UCSD-AML1 (cell line): ENCODE data around the gene OGFR.

Source experiments
- DNase-seq: peaks from one replicate; lab custom pipeline; 2025; ENCODE audit not compliant: unreplicated experiment; lab: John Stamatoyannopoulos, UW

The OGFR gene

DNA sequence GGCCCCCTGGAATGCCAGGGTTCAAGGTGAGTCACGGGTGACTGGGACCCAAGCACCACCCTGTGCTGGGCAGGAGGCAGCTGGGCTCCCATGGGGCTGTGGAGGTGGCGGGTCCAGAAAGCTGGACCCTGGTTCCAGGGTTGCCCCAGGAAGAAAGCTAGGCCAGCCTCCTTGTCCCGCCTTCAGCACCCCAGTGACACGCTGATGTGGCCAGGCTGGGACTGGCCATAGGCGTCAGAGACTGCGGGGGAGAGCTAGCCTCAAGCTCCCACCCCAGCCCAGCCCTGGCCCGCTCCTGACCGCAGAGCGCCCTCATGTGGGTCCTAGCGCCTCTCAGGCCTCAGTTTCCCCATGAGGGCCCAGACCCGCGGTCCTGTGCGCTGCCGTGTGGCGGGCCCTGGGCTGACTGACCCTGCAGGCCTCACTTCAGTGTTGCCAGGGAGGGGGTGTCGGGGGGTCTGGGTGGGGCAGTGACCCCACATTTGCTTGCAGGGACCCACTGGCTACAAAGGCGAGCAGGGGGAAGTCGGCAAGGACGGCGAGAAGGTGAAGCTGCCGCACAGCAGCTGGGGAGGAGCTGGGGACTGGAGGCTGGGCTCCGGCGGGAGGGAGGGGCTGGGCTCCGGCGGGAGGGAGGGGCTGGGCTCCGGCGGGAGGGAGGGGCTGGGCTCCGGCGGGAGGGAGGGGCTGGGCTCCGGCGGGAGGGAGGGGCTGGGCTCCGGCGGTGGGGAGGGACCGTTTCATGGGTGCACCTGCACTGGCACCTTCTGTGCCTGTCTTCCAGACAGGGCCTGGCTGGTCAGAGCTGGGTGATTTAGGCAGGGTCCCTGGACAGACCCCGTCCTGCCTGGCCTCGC is 20.1 kb downstream of the OGFR start:
- DNase-seq, result peak; percentile 35

DNA sequence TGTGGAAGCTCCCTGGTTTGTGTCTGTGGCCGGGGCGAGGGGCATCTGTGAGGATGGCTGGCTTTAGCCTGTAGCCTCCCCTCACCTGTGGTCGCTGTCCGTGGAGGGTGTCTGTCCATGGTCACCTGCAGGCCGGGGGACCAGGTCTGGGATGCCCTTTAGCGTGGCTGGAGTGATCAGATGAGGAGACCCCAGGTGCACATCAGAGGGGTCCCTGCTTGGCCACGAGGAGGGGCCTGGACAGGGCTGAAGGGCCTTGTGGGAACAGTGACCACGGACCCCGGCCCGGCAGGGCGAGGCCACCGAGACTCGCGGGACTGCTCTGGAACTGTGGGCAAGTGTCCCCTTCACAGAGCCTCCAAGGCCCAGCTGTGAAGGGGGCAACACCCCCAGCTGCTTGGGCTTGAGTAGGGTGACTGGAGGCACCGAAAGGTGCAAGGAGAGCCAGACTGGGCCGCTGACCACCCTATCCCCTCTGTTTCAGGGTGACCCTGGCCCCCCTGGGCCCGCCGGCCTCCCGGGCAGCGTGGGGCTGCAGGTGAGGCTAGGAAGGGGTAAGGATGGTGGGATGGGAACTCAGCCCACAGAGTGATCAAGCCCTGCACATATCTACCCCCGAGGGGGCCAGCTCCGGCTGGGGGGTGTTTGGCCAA is 20.8 kb downstream of the OGFR start:
- no peak for DNase-seq

DNA sequence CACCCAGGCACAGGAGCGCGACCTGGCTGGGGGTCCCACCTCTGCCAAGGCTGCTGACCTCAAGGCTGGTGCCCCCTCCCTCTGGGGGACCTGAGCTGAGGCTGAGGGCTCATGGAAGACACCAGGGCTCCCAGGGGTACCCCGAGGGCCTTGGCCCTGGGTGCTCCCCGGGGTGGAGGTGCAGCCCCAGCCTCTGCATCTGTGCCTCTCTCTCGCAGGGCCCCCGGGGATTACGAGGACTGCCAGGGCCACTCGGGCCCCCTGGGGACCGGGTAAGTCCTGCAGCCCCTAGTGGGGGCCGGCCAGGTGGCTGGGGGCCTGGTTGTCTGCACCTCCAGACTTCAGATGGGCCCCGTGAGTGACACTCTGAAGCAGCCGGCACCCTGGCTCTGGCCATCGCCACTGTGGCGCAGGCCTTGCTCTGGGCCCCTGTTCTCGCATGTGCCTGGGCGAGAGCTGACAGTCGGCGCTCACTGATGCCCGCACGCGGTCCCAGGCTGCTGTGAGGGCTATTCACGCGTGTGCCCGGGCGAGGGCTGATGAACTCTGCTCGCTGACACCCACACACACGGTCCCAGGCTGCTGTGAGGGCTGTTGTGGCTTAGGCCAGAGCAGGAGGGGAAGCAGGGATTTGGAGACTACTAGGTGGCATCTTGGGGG is 21.5 kb downstream of the OGFR start:
- DNase-seq, result no peak

DNA sequence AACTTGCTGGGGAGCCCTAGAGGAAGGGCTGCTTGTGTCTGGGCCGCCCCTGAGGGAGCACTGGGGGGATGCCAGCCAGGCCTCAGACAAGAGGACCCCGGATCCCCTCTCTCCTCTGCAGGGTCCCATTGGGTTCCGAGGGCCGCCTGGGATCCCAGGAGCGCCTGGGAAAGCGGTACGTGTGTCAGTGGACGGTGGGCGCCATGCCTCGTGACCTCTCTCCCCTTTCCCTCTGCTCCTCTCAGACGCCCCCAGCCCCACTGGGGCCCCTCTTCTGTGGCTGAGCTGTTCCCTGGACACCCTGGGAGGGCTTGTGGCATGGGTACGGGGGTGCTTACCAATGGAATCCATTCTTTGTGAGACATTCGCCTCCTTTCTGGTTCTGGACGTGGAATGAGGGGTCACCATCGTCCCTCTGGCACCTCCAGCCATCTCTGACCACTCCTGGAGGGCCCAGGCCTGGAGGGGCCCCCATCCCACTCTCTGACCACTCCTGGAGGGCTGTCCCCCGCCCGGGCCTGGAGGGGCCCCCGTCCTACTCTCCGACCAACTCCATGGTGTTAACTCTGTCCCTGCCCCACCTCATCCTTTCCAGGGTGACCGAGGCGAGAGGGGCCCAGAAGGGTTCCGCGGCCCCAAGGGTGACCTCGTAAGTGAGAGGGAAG is 22.1 kb downstream of the OGFR start:
- DNase-seq, result no peak

DNA sequence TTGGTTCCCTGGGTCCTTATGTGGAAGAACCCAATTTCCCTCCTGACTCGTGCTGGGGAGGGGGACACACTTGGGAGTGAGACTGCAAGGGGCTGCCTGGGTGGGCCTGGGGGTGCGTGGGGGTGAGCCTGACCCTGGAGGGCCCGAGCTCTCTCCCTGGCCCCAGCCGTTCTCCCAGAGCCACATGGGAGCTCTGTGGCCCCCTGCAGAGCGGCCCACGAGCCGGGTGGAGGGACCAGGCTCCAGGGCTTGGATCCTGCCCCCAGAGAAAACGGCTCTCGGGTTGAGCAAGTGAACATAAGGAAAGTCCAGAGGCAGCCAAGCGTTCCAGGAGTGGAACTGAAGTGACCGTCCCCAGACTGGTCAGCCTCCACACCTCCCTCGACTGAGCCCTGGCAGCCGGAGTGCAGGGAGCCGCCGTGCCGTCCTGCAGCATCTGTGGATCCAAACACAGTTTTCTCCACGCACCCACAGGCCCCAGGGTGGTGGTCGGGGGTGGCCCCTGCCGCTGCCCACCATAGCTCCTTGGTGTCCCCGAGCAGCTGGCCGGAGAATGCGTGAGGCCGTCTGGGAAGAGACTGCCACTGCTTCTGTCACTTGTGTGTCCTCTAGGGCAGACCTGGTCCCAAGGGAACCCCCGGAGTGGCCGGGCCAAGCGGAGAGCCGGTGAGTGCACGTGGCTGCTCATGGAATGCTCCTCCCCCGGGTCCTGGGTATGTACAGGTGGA is 22.8 kb downstream of the OGFR start:
- no peak for DNase-seq

DNA sequence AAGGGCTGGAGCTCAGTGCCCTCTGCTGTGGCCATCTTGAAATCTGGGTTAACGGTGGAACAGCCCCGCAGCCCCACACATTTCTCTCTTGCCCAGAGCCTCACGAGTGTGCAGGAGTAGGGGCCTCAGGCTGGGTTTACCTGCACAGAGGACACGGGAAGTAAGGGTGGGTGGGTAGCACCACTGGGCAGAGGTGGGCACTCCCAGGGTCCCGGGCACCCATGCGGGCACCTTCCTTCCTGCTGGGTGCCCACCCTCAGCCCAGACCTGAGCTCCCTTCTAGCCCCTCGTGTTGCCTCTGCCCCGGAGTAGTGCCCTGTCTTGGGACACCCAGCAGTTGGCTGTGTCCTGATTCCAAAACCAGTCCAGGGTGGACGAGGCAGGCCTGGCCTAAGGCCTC is 23.4 kb downstream of the OGFR start:
- no peak for DNase-seq

DNA sequence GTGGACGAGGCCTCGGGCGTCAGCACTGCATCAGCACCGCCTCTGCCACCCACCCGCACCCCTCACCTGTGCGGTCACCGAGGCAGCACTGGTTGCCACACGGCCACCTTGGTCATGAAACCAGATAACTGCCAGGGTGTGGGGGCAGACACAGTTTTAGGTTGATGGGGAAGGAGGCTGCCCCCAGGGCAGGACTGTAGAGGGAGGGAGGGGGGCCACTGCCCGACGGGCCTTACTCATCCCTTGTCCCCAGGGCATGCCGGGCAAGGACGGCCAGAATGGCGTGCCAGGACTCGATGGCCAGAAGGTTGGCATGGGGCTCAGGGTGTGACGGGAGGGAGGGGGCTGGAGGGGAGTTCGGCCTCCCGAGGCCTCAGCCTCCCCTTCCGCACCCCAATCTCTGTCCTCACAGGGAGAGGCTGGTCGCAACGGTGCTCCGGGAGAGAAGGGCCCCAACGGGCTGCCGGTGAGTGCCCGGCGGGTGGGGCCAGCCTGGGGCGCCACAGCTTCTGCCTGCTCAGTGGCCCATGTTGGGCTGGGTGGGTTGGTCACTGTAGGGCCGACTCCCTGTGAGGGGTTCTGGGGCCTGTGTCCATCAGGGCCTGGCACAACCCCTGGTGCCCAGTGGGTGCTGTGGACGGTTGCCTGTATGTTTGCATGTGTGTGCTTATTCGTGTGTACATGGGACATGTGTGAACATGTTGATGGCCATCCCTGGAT is 24.0 kb downstream of the OGFR start:
- DNase-seq, result no peak

DNA sequence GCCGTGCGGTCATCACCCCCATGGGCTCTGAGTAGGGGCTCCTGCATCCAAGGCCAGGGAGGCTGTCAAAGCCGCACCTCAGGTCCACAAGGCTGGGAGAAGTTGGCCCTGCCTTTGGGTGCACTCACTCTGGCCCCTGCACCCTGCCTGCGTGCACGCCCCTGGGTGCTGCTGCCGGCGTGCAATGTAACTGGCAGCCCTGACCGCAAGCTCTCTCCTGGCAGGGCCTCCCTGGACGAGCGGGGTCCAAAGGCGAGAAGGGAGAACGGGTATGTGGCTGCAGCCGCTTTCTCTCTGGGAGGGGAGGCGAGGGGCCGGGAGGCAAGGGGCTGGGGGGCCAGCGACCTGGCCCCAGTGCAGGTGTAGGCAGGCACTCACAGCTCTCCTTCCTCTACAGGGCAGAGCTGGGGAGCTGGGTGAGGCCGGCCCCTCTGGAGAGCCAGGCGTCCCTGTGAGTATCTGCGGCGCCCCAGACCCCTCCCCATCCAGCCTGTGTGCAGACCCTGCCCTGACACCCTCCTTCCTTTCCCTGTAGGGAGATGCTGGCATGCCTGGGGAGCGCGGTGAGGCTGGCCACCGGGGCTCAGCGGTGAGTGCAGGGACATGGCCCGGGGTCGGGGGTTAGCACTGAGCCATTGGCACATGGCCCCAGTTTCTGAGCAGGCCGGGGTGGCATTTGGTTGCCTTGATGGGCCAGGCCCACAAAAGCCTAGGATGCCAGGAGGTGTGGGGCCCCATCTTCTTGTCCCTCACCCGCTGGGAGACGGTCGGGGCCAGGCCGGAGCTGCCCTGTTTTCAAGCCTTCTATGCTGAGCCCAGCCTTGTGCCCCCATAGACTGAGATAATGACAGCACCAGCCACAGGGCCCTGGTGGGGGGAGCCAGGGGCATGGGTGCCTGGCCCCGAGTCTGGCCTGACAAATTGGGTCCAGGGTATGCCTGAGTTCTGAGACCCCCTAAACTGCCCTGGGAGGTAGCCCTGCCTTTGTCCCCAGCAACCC is 24.9 kb downstream of the OGFR start:
- no peak for DNase-seq

DNA sequence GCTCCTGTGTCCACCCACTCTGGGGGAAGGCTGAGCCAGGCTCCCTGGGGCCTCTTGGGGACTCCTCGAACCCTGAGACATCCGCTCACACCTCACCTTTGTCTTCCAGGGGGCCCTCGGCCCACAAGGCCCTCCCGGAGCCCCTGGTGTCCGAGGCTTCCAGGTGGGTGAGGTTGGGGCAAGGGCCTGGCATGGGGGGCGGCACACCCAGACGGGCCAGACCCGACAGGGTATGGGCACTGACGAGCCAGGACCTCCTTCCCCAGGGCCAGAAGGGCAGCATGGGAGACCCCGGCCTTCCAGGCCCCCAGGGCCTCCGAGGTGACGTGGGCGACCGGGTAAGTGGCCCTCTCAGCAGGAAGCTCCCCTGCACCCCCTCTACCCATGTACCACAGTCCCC is 25.6 kb downstream of the OGFR start:
- DNase-seq, result no peak

DNA sequence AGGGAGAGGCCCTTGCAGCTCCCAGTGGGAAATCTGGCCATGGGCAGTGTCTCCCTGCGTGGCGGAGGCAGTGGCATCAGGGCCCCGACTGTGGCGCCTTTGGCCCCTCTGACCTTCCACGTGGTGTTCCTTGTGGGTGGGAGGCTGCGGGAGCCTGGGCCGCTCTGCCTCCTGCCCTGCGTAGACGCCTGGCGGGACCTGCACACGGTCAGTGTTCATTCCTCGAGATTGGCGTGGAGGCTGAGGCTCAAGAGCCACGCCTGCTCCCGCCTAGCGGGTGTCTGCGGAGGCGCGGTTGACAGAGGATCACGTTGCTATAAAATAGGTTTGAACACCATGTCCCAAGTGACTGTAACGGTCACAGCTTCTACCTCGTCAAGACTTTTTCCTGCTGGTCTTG is 26.2 kb downstream of the OGFR start:
- DNase-seq, result no peak

DNA sequence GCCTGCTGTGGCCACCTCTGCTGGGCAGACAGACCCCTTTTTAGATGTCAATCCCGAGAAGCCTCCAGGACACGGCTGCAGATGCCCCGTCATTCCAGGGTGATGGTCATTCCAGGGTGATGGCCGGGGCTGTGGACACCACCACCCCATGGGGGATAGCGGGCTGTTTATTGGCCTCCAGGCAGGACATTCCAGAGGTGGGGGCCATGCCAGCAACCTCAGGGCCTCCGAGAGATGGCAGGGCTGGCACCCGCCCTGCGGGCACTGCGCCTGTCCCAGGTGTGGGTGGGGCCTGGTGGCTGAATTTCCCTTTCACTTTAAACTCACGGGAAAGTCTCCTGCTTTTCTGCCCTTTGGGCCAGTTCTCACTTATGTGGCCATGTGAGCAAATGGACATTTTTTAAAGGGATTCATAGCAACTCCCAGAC is 26.7 kb downstream of the OGFR start:
- DNase-seq, result no peak

DNA sequence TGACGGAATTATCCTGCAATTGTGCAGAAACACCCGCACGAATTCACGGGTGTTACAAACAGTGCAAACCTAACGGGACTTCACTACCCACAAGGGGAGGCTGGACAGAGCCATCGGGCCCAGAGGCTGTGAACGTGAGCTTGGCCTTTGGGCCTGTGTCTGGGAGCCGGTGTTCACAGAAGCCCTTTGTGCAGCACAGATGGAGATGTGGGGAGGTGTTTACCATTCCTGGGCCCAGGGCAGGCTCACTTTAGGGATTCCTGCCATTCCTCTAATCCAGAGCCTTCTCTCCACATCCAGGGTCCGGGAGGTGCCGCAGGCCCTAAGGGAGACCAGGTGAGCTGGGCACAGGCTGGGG is 27.2 kb downstream of the OGFR start:
- DNase-seq, result no peak

DNA sequence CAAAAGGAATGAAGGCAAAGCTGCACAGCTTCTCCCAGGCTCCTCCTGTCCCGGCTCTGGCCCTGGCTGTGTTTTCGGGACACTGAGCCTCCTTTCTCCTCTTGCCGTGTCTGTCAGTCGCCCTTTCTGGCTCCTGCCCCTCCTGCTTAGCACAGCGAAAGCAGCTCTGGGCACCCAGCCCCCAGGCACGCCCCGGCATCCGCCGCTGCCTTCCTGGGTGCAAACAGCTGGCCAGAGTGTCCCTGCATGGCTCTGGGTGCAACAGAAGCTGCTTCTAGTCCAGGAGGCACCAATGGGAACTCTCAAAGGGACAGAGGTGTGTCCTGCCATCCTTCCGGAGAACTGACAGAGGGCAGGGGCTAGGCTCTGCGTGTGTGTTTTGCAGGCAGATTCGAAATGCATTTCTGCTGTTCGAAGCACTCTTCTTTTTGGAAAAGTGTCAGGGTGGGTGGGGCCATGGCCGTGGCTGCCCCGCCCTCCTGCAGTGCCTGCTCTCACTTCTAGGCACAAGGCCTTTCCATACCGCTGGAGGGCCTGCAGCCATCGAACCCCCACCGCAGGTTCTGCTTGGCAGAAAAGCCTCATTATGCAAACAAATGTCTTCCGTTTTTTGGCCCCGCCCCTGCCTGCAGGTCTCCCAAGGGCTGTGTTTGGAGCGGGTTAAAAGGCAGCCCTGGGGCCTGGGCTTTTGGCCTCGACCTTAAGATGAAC is 27.7 kb downstream of the OGFR start:
- peak; percentile 80 for DNase-seq

DNA sequence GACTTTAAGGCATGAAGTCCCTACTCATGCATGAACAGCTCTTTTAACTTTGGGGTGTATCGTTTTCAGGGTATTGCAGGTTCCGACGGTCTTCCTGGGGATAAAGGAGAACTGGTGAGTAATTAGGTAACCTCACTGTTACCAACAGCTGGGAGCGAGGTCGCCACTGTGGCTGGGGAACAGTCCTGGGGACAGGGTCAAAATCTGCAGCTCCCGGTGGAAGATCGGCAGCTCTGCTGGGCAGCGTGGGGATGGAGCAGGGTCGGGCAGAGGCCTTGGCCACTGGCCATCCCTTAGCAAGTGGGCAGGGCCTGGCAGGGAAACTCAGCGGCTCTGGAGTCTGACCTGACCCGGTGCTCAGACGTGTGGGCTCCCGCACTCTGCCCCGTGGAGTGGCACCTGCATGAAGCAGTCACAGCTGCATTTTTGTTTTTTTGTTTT is 28.3 kb downstream of the OGFR start:
- DNase-seq, result no peak

DNA sequence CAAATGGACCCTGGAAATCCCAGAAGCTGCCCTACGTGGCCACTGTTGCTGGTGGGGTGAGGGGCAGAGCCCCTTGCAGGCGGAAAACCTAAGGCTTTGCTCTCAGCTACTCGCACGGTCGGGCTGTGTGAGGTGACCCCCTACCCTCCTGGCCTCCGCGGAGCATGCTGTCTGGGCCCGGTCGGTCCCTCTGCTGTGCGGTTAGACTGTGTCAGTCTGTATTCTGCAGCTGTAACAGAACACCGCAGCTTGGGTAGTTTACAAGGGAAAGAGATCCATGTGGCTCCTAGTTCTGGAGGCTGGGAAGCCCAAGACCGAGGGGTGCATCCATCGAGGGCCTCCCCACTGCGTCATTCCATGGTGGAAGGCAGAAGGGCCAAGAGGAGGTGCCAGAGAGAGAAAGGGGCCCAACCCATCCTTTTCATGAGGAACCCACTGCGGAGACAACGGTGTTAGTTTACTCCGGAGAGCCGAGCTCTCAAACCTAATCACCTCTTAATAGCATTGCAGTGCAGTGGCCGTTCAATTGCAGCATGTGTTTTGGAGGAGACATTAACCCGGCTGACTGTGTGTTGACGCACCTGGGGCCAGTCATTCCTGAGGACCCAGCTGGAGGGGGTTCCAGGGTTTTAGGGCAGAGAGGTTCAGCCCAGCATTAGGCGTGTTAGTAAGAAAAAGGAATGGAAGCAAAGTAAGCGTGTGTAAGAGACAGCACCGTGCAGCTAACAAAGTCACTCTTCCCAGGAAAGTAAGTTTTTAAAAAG is 30.5 kb downstream of the OGFR start:
- DNase-seq, result no peak

DNA sequence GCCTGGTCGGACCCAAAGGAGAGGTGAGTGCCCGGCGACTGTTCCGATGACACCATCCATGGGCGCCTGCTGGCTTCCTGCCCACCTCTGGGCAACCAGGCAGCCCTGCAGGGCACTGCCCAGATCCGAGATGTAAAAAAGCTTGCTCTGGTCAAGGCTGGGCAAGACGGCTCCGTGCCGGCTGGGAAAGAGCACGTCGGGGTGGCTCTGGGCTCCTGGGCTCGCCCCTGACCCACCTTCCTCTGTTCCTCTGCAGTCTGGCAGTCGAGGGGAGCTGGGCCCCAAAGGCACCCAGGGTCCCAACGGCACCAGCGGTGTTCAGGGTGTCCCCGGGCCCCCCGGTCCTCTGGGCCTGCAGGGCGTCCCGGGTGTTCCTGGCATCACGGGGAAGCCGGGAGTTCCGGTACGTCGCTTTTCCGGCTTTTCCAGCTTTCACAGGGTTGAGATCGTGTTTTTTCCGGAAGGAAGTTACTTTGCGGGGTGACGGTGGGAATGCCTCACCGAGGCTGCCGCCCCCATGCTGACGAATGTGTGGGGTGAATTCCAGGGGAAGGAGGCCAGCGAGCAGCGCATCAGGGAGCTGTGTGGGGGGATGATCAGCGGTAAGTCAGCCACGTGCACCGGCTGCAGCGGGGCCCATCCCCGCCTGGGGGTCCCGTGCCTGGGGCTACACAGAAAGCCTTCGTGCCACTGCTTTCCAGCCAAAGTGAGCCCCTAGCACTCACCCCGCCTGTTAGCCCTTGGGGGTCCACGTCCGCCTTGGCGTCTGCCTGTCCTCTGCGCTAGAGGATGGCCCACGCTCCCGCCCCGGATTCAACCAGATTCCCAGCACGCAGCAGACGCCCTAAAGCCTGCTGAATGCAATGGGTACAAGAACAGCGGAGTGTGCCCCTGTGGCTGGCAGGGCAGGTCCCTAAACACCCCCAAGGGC is 31.6 kb downstream of the OGFR start:
- no peak for DNase-seq
